AG20443 (cell line): Measurements from ENCODE around the gene PIP4K2C.

Source experiments
- DNase-seq: peaks from one replicate; pipeline ENCODE4 v3.0.0; 2012; ENCODE audit warnings: low spot score, mixed read lengths

Gene PIP4K2C

GRCh38 chr12:57621497-57622292 is 30.7 kb downstream of the PIP4K2C start:
- peak; percentile 85 for DNase-seq

DNA sequence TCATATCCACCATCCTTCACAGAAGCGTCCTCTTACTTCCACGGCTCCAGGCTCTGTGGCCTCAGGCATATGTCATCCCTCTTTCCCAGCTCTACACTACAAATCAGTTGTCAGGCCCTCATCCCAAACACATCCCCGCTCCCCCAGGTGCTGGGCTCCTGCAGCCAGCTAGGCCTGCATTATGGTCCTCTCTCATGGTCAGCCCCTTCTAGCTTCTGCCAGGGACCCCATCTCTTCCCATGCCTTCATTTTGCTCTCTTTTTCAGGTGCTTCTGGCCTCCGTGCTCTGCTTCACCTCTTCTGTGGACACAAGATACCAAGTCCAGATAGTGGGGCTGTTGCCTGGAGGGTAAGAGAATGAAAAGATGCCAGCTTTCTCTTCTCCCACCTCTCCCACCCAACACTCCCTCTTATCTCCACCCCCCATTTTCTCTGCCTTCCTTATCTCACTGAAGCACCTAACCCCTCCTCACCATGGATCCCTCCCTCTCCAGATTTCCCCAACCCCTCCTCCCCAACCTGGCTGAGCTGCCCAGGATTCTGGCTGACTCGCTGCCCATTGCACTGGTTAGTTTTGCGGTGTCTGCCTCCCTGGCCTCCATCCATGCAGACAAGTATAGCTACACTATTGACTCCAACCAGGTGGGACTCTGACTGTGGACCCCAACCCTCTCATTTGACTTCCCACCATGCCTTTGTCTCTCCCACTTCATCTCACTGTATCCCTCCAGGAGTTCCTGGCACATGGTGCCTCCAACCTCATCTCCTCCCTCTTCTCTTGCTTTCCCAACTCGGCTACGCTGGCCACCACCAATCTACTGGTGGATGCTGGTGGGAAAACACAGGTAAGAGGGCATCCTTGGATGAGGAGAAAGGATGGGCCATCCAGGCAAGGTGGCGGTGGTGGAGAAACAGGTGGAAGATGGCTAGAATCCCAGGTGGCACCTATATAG is 31.6 kb downstream of the PIP4K2C start:
- DNase-seq: no peak

DNA sequence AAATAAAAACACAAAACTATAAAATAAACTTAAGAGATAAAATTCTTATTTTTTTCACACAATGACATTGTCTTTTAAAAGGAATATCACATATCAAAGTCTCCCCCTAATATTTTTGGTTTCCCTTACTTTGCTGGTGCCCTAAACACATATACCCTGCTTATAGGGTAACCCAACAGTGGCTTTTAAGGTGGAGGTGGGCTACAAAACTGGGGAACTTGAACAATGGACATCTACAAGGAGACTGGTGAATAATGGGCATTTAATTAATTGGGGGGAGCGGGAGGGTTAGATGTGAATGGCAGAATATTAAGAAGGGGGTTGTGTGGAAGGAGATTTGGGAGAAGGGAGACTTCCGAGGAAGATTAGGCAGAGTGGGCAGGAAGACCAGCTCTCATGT is 32.4 kb downstream of the PIP4K2C start:
- no peak for DNase-seq

- no peak for DNase-seq
These were observed 32.9 kb downstream of the PIP4K2C start for GRCh38 chr12:57623811-57624390.

DNA sequence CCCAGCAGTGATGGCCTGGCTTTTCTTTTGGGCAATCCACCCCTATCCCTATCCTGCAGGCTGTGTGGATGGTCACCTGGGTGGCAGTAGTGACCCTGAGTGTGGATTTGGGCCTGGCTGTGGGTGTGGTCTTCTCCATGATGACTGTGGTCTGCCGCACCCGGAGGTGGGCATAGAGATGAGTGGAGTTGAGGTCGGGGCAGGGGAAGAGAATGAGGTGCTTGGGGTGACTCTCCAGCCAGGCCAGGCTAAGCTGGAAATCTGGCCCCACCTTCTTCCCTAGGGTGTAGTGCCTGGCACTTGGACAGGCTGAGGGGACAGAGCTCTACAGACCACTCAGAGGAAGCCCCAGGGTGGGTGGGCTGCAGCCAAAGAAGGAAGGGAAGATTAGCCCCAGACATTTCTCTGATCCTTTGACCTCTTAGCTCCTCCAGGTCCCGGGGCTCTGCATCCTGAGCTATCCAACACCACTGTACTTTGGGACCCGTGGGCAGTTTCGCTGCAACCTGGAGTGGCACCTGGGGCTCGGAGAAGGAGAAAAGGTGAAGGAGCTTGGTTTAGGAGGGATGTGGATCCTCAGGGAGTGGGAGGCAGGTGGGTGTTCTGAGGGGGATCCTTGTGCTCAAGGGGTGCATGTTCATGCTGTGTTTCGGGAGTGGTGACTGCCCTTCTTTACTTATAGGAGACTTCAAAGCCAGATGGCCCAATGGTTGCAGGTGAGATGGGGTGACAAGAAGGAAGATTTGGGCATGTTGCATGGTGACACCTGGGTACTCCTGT is 33.6 kb downstream of the PIP4K2C start:
- DNase-seq: no peak

- no peak for DNase-seq
These were observed 34.5 kb downstream of the PIP4K2C start for GRCh38 chr12:57625261-57626032.

DNA sequence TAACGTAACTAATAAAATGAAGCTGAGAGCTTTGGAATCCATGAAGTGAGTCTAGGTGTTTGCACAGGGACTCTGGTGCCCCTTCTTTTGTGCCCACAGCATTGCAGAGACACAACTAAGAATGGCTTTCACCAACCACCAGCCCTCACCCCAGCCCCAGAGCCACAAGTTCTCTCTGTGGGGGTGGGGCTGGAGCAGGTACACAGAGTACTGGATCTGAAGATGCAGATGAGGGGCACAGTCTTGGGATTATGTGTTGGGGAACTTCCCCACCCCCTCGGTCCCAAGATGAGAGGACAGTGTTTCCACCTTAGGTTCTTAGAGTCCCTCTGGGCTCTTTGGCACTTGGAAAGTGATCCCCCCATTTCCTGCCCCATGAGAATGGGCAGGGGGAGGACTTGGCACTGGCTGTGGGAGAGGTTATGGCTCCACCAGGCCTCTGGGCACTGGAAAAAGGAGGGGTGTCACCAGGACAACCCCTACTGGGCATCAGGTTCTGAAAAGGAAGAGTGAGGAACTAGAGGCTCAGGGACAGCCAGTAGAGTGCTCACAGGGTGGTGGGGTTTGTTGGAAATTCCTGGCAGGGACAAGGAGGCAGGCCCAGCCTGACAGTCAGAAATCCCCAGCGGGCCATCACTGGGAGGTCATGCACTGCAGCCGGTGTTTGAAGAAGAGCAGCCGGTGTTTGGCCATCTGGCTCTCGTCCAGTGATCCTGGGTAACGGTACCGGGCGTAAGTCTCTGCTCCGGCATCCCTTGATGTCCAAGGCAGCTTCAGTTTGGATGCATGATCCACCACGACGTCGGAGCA is 35.3 kb downstream of the PIP4K2C start:
- no peak for DNase-seq

GRCh38 chr12:57626921-57627445 is 36.0 kb downstream of the PIP4K2C start:
- DNase-seq: no peak

DNA sequence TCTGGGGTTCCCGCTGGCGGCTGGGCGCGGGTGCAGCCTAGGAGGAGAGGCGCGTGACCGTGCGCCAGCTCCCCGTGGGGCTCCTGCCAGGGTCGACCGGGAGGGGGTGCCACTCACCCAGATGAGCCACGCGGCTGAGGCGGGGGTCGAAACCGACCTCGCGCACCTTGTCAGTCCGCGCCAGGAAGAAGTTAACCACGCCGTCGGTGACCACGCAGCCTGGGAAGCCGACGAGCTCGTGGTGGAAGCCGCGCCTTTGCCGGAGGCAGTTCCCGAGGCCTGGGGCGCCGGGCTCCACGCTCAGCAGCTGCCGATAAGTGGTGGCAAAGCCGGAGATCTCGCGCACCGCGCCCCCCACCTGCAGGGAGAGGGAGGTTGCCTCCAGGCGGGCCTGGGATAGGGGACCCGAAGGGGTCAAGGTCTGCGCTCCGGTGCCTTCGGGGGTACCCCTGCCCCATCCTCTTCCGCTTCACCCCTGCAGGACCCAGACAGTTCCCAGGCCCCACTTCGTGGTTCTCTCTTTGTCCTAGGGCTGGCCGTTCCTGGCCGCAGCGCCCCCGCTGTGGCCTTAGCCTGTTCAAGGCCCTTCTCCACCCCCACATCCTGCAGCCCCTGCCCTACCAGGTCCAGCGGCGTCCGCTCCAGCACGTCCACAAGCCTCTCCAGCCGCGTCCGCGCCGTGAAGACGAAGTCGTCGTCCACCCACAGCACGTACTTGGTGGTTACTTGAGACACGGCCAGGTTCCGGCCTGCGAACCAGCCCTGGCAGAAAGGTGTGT is 36.7 kb downstream of the PIP4K2C start:
- no peak for DNase-seq

DNA sequence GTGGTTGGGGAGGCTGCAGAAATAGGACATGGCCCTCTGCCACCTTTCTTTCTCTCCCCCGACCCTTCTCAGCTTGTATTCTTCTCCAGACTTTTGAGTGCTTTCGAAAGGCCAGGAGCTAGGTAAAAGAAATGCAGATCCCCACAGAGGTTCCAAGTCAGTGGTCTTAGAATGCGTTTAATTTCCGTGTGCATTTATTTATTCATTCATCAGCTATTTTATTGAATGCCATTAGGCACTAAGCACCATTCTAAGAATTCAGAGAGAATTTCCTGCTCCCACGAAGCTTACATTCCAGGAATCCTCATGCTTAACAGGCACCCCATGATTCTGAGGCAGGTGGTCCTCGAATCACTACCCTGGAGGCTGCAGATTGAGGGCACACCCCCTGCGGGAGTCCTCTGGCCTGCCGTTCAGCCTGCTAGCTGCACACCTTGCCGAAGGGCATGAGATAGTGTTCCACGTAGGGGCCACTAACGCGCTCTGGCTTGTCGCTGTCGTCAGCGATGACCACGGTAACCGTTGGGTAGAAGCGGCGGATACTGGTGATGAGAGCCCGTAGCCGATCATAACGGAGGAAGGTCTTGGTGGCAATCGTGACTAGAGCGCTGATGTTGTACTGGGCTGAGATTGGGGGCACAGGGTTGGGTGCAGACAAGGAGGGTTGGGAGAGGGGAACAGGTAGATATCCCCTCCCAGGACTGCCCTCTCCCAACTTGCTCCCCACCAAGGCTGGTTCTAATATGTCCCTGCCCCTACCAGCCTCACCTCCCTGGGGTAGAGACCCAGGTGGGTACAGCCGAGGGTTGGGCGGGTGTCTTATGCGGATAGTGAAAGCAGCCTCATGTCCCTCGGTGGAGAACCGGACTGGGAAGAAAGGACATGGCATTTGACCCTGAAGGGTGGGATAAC is 37.5 kb downstream of the PIP4K2C start:
- no peak for DNase-seq

GRCh38 chr12:57629897-57630471 is 39.0 kb downstream of the PIP4K2C start:
- no peak for DNase-seq

DNA sequence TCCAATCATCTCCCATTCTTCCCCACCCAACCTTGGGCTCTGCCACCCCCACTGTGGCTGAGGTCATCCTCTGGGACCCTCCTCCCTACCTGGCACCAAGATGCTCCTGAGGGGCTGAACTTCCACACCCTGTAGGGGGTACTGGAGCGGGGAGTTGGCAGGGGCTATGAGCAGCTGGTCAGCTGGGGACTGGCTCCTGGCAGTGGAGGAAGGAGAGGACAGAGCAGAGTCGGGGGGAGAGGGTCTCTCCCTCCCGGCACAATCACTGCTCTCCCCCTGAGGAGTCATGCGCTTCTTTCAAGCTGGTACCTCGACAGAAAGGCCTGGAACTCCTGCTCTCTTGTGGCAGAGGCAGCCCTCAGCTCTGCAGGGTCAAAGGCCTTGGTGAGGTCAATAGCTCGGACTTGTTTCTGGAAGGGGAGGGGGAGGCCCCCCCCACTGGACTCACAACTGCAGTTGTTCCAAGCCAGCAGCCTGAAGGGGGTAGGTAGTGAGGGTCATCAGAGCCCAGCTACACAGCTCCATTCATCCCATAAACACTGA is 40.0 kb downstream of the PIP4K2C start:
- no peak for DNase-seq

- DNase-seq: no peak
These were observed 40.6 kb downstream of the PIP4K2C start for GRCh38 chr12:57631566-57632072.

DNA sequence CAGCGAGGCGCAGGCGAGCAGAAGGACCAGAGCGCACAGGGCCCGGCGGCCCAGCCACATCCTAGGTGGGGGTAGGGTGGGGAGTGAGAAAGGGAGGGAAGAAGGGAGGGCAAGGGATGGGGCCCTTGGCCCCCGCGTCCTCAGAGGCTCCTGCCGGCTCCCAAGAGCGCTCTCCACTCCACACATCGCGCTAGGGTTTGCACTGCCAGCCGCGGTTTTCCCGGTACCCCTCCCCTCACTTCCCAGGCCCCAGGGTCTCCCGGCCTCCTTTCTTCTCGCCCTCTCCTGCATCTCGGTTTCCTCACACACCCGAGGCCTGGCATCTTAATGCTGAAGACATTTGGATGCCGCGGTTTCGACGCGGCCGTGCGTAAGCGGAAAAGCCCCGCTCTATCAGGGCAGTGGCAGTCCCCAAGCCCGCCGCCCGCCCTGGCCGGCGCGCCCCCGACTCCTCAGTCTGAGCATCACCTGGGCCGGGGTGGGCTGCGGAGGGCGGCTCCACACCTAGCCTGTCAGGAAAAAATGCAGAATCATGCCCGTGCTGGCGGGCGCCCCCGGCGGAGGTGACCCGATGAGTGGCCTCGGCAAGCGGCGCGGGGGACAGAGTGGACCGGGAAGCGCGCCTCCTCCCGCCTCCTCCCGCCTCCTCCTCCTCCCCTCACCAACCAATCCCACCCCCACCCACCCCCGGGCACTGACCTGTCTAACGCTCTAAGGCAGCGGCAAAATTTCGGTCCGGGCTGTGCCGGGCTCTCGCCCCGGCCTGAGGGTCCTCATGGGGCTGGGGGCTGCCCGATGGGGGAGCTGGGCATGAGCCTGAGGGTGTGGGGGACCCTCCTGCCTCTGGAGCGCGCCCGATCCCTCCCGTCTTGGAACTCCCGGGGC is 41.3 kb downstream of the PIP4K2C start:
- DNase-seq: peak; percentile 40

GRCh38 chr12:57632958-57633840 is 42.2 kb downstream of the PIP4K2C start, which contains the start of gene B4GALNT1:
TSS of gene B4GALNT1 (minus strand) at chr12:57633201. CDS start at chr12:57632132, 1,069 bp downstream.
- peak; percentile 92 for DNase-seq
